Measurements from ENCODE around the gene KRT32.

- TF ChIP-seq, protein P1, sequence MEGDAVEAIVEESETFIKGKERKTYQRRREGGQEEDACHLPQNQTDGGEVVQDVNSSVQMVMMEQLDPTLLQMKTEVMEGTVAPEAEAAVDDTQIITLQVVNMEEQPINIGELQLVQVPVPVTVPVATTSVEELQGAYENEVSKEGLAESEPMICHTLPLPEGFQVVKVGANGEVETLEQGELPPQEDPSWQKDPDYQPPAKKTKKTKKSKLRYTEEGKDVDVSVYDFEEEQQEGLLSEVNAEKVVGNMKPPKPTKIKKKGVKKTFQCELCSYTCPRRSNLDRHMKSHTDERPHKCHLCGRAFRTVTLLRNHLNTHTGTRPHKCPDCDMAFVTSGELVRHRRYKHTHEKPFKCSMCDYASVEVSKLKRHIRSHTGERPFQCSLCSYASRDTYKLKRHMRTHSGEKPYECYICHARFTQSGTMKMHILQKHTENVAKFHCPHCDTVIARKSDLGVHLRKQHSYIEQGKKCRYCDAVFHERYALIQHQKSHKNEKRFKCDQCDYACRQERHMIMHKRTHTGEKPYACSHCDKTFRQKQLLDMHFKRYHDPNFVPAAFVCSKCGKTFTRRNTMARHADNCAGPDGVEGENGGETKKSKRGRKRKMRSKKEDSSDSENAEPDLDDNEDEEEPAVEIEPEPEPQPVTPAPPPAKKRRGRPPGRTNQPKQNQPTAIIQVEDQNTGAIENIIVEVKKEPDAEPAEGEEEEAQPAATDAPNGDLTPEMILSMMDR (IDR thresholded peaks at IDR 0.05): no peak
- TF ChIP-seq POLR2A (IDR thresholded peaks at IDR 0.05): no peak
These were observed 40.2 kb upstream of the KRT32 start for GRCh38 chr17:41507315-41507880.

All from esophagus squamous epithelium (tissue), 4 donors.